ENCODE data around the gene OR2T8. TPM values are rescaled to one million over a fixed set of nuclear protein-coding genes. Genes with fewer than 3 reads are reported as not detected.

Gene OR2T8
- total and polyA plus RNA-seq, 2 of the 8 experiments (the other 6 are each of a cell fraction or from before 2014, with no cell fraction given) = not detected

DNA sequence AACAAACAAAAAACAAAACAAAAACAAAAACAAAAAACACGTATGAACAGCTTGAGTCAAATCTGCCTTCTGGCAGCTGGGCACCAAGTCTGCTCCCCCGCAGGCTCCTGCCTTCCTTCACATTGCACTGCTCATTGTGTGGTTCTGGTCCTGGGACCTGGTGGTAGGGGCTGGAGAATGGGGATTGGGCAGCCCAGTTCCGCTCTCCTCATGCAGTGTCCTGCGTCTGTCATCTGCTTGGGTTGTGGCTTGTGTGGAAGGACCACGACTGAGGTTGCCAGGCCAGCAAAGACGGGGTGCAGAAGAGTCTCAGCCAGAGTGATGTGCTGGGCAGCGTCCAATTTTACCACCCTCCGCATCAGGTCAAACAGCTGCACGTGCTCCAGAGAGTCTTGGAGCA is 15.7 kb downstream of the OR2T8 start:
- FAIRE-seq = no peak
- Histone ChIP-seq H3K56ac (replicated peaks; ENCODE audit: insufficient read length, low read depth, low read length) (no peak overlapping the region), H3K4ac (replicated peaks; ENCODE audit: insufficient read length, low read depth, low read length) (no peak overlapping the region), H2BK20ac (ENCODE audit: low read length) (no peak overlapping the region), H2BK120ac (replicated peaks; ENCODE audit: low read depth, low read length) (no peak overlapping the region), H3K27me3 (replicated peaks in 1 of 4; ENCODE audit: control insufficient read depth in 3 of 4, extremely low read depth in 1 of 4, insufficient read depth in 3 of 4, low read length in 3 of 4) (no peaks in the 10 kb centered on the region), H3K14ac (ENCODE audit: insufficient read length) (no peak overlapping the region), H2BK12ac (ENCODE audit: low read depth, low read length) (no peak overlapping the region), H3K4me3 (ENCODE audit: extremely low read depth in 1 of 4, insufficient read depth in 2 of 4, low read depth in 3 of 4, low read length in 4 of 4) (no peak overlapping the region), H2BK5ac (ENCODE audit: low read depth, low read length) (no peak overlapping the region), H3K36me3 (ENCODE audit: control insufficient read depth in 2 of 4, insufficient read depth in 4 of 4, low read length in 3 of 4) (no peaks in the 10 kb centered on the region), H3K23me2 (ENCODE audit: low read depth, low read length) (no peaks in the 10 kb centered on the region), H2AFZ (ENCODE audit: low read length) (no peak overlapping the region), H2AK5ac (ENCODE audit: low read depth, low read length) (no peak overlapping the region), H3K23ac (ENCODE audit: insufficient read length) (no peak overlapping the region), H3K18ac (ENCODE audit: extremely low read depth, low read length) (no peak overlapping the region), H3K79me2 (ENCODE audit: control insufficient read depth in 1 of 2, insufficient read depth in 2 of 2, low read length in 2 of 2) (no peaks in the 10 kb centered on the region), H3K9me3 (ENCODE audit: insufficient read depth in 2 of 2, low read depth in 1 of 2, low read length in 1 of 2) (peaks cover 59% of the 10 kb centered on the region in 2 experiments), H3K9ac (replicated peaks in 1 of 4; ENCODE audit: extremely low read depth in 1 of 4, low read depth in 3 of 4, low read length in 3 of 4) (no peak overlapping the region), H2BK15ac (ENCODE audit: low read length) (no peak overlapping the region), H3K27ac (ENCODE audit: low read depth, low read length) (no peak overlapping the region), H4K5ac (ENCODE audit: insufficient read length, low read depth, low read length) (no peak overlapping the region), H4K8ac (ENCODE audit: extremely low read depth, insufficient read depth, low read length) (no peak overlapping the region), H3K4me1 (replicated peaks in 1 of 4; ENCODE audit: control insufficient read depth in 3 of 4, insufficient read depth in 4 of 4, low read length in 3 of 4) (no peaks in the 10 kb centered on the region), H3K79me1 (ENCODE audit: low read depth, low read length) (no peaks in the 10 kb centered on the region), H3K4me2 (ENCODE audit: insufficient read depth in 1 of 2, low read depth in 2 of 2, low read length in 2 of 2) (no peak overlapping the region), H4K91ac (replicated peaks; ENCODE audit: insufficient read length, low read length) (no peak overlapping the region), H4K20me1 (replicated peaks in 1 of 2; ENCODE audit: control insufficient read depth in 1 of 2, insufficient read depth in 2 of 2, low read length in 2 of 2) (no peaks in the 10 kb centered on the region)
- TF ChIP-seq TCF12 (IDR thresholded peaks at IDR 0.05; ENCODE audit: low read depth, low read length) (no peak), KDM5A (IDR thresholded peaks at IDR 0.05; ENCODE audit: low read length) (no peak), SAP30 (IDR thresholded peaks at IDR 0.05; ENCODE audit: insufficient read depth, insufficient replicate concordance, low read length) (no peak), PHF8 (conservative IDR thresholded peaks at IDR 0.05; ENCODE audit: low read depth, low read length) (no peak), MAFK (IDR thresholded peaks at IDR 0.05; ENCODE audit: low read depth, low read length) (no peak), CBX8 (IDR thresholded peaks at IDR 0.05; ENCODE audit: borderline replicate concordance, low read depth, low read length) (no peak), MAX (IDR thresholded peaks at IDR 0.05) (no peak), GTF2F1 (IDR thresholded peaks at IDR 0.05; ENCODE audit: borderline replicate concordance, low read depth, low read length) (no peak), E2F6 (IDR thresholded peaks at IDR 0.05) (no peak), JUN (IDR thresholded peaks at IDR 0.05; ENCODE audit: low read depth, low read length) (no peak), RNF2 (IDR thresholded peaks at IDR 0.05; ENCODE audit: borderline replicate concordance, low read depth, low read length, missing control alignments, poor library complexity, severe bottlenecking) (no peak), RFX5 (IDR thresholded peaks at IDR 0.05; ENCODE audit: borderline replicate concordance, low read depth, low read length) (no peak), TAF7 (optimal IDR thresholded peaks at IDR 0.05; ENCODE audit: borderline replicate concordance, low read depth, low read length) (no peak)
- 87% methylated on average over 9 of the region's 9 CpGs; no CpG with 5 or more reads in 1 of the 2 experiments for WGBS, 2 experiments (ENCODE audit: extremely low coverage in 1 of 2, insufficient coverage in 1 of 2, insufficient read length in 1 of 2, insufficient replicate concordance in 2 of 2, low coverage in 1 of 2, low lambda C conversion rate in 2 of 2, missing lambda C conversion rate in 1 of 2)
- DNase-seq (ENCODE audit: low read depth in 1 of 2, low spot score in 2 of 2) = no peak
- ChIA-PET CTCF (ENCODE audit: partially characterized antibody) (interaction anchor here (0.9 to 1.2 kb wide), 2 partner anchors 22 to 589 kb away, joined by 3 read pairs; no protein-coding TSS in a partner anchor), POLR2A (ENCODE audit: partially characterized antibody) (no interaction called here)

Data from H1 (cell line).